Heart right ventricle (tissue), 16 donors: ENCODE measurements around the gene STAT4. TPM values are rescaled to one million over a fixed set of nuclear protein-coding genes. Genes with fewer than 3 reads are reported as not detected.

Experiments used
- ATAC-seq, 8 donors: fragments of 200-7000 bp; cut with Tn5 transposase; one replicate each; pipeline ENCODE4 v1.9.1; 2020; ENCODE audit warnings: mild to moderate bottlenecking in 8 of 8, moderate library complexity in 8 of 8, moderate number of reproducible peaks in 1 of 8
- DNase-seq, 2 donors: peaks; one replicate each; pipeline ENCODE4 v3.0.0-alpha.2; 2020
- H3K27ac ChIP-seq, 10 donors: fragments of 200-600 bp; sonication (generic) in 2 of 10; one replicate each; pipeline versions ENCODE4 v1.5.0 to v1.8.0; 2020 to 2022; ENCODE audit warnings: mild to moderate bottlenecking in 3 of 10
- H3K27me3 ChIP-seq, 7 donors: fragments of 200-600 bp; one replicate each; pipeline ENCODE4 v1.8.0; 2021 to 2022; ENCODE audit warnings: mild to moderate bottlenecking in 2 of 7
- H3K36me3 ChIP-seq, 9 donors: fragments of 200-600 bp; sonication (generic) in 1 of 9; one replicate each; pipeline versions ENCODE4 v1.5.0 to v1.8.0; 2020 to 2022; ENCODE audit warnings: mild to moderate bottlenecking in 2 of 9
- H3K4me1 ChIP-seq, 9 donors: fragments of 200-600 bp; sonication (generic) in 1 of 9; one replicate each; pipeline versions ENCODE4 v1.5.0 to v1.8.0; 2020 to 2022; ENCODE audit warnings: mild to moderate bottlenecking in 4 of 9
- H3K4me3 ChIP-seq, 10 donors: fragments of 200-600 bp; sonication (generic) in 2 of 10; one replicate each; pipeline versions ENCODE4 v1.5.0 to v1.8.0; 2020 to 2022; ENCODE audit warnings: mild to moderate bottlenecking in 7 of 10, moderate library complexity in 2 of 10
- H3K9me3 ChIP-seq, 11 donors: fragments of 200-600 bp in 10 of 11; sonication (generic) in 2 of 11; one replicate each; pipeline versions ENCODE4 v1.5.0 to v1.8.0; 2013 to 2022; ENCODE audit warnings: mild to moderate bottlenecking in 2 of 11, control low read depth in 1 of 11, moderate library complexity in 1 of 11
- WGBS, 2 donors: extraction: QIAGEN DNeasy Blood & Tissue Kit; methylation state at CpG; one replicate each; pipeline ENCODE4 v1.1.7; 2013; ENCODE audit warnings: inconsistent platforms in 1 of 2; 5-methylcytosine and 5-hydroxymethylcytosine counted together
- intact Hi-C, 10 donors: fragments of 100-400 bp; cut with DNase I; formaldehyde crosslinking; loops; one replicate each; pipeline versions ENCODE4 v1.11.1 to v1.14.2; 2022
- polyA plus RNA-seq, 2 donors: library from polyadenylated mRNA; stranded (reverse); fragments of 200-250 nt; gene quantifications; one replicate each; pipeline ENCODE4 v1.2.3, GENCODE V29; 2013
- total RNA-seq, 10 donors: library from RNA; stranded (reverse); fragmentation: NEBNext Ultra II Directional in 3 of 10; extraction: Animal tissue kit (Norgen Biotek cat#: 25700) in 3 of 10; gene quantifications; one replicate each; pipeline versions ENCODE4 v1.2.1 to v1.2.4, GENCODE V29; 2021 to 2023
- TF ChIP-seq, protein P1 (sequence below), 9 donors: fragments of 200-600 bp; sonication (generic) in 2 of 9; IDR thresholded peaks; one replicate each; pipeline versions ENCODE4 v1.5.0 to v1.8.0; 2021 to 2022; ENCODE audit warnings: antibody characterized with exemption in 9 of 9, mild to moderate bottlenecking in 5 of 9, moderate library complexity in 1 of 9
- donor health status: Arrhythmogenic right ventricular cardiomyopathy.
- donor health status: ischemic (EF 13 %, LVEDD 7.1; RV severe dilation, severe dysfunction).
- donor health status: healthy with polysubstance abuse.
- donor health status: DM: no; HTN: yes; CAD: no.
- donor health status: DM: no; HTN: no; CAD: no.
- donor health status: ischemic (EF 25% LVEDD 6.9; RV normal size, moderate dysfunction).
- donor health status: ischemic (EF 25% LVEDD 5.7; RV mildly dilated, moderate dysfunction).
- donor health status: healthy.
- donor health status: DM: yes; HTN: yes; CAD: no.
- donor health status: Ischemic cardiomyopathy.
- donor health status: ischemic (EF 35%, LVEDD 5.7; RV mildly dilated, moderate dysfunction).
- donor health status: nonischemic (EF 11% LVEDD 7.7; RV severe dilation, severe dysfunction).
- donor health status: DM: yes; HTN: yes; CAD: no.
- donor health status: PGD.
- donor health status: ischemic (EF 29% LVEDD 5.4; RV normal size, mild dysfunction).
- donor health status: nonischemic (EF 23%, LVEDD 6.1; RV moderate dilation, normal function).

STAT4 gene
- total and polyA plus RNA-seq, 12 donors = 0.52 to 9.4 (median 2.2) TPM

DNA sequence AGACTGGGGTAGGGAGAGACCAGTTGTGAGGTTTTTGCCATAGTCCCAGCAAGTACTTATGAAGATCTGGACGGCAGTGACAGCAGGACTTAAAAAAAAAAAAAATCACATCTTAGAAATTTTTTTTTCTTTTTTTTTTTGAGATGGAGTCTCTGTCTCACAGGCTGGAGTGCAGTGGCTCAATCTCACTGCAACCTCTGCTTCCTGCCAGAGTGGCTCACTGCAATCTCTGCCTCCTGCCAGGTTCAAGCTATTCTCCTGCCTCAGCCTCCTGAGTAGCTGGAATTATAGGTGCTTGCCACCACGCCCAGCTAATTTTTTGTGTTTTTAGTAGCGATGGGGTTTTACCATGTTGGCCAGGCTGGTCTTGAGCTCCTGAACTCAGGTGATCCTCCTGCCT, 22.4 kb upstream of the STAT4 start:
- peak overlapping the region in 1 of 10 donors; percentile 66 for H3K27ac ChIP-seq
- DNase-seq = no peak
- intact Hi-C loops = no loop called here

DNA sequence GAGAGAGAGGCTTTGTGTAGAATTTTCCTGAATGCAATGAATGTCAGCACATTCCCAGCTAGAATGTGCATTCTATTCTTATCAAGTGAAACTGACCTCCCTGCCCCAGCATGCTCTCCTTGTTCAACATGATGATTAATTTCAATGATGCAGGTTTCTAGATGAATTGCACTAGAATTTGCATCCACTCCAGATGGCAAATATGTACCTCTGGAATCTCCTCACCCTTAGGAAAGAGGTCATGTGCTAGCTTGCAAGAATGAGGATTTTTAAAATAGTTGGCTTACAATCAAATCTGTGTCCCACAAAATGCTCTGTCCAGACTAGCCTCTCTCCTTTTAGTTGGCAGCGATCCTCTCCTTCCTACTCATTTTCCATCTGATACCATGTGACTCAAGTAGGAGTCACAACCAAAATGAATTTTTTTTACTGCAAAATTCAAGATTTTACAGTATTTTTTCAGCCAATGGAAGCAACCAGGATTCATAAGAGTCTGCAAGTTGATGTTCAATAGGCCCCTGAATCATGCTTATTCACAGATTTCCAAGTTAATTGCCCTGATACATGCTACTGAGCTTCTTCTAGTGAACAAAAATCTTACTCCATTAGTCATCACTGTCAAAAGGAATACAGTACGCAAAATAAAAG, 21.0 kb upstream of the STAT4 start:
- no peak for DNase-seq

More for the DNA sequence above, 22.4 kb upstream of the STAT4 start:
- H3K9me3 ChIP-seq = no peaks in the 10 kb centered on the region
- H3K4me3 ChIP-seq = no peak overlapping the region
- no peaks in the 10 kb centered on the region for H3K36me3 ChIP-seq
- peaks cover 0 to 32% (median 11%) of the 10 kb centered on the region in 9 donors for H3K4me1 ChIP-seq
- 90 to 95% methylated on average over 3 of the region's 3 CpGs for WGBS, 2 donors
- no peaks in the 10 kb centered on the region for H3K27me3 ChIP-seq
- ATAC-seq = no peak
- TF ChIP-seq, protein P1, sequence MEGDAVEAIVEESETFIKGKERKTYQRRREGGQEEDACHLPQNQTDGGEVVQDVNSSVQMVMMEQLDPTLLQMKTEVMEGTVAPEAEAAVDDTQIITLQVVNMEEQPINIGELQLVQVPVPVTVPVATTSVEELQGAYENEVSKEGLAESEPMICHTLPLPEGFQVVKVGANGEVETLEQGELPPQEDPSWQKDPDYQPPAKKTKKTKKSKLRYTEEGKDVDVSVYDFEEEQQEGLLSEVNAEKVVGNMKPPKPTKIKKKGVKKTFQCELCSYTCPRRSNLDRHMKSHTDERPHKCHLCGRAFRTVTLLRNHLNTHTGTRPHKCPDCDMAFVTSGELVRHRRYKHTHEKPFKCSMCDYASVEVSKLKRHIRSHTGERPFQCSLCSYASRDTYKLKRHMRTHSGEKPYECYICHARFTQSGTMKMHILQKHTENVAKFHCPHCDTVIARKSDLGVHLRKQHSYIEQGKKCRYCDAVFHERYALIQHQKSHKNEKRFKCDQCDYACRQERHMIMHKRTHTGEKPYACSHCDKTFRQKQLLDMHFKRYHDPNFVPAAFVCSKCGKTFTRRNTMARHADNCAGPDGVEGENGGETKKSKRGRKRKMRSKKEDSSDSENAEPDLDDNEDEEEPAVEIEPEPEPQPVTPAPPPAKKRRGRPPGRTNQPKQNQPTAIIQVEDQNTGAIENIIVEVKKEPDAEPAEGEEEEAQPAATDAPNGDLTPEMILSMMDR (IDR thresholded peaks at IDR 0.05) = no peak

DNA sequence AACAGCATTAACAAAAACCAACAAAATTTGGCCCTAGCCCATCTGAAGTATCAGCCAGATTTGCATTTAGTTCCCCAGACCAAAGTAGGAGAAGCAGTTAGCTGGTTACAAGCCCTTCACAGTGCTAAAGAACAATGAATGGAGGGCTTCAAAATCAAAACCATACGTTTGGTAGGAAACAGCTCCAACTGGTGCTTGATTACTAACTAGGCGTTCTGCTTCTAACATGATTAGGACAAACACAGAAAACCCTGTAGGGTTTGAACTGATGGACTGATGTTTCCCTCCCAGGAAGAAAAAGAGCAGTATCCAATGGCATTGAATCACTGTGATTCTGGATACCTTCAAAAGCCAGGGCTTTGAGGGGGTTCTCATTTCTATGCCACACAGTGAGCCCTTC, 20.5 kb upstream of the STAT4 start:
- H3K27me3 ChIP-seq = no peaks in the 10 kb centered on the region
- peaks cover 0 to 51% (median 19%) of the 10 kb centered on the region in 9 donors for H3K4me1 ChIP-seq
- peak overlapping the region in 1 of 10 donors; percentile 57 for H3K27ac ChIP-seq
- intact Hi-C loops = no loop called here
- H3K4me3 ChIP-seq = no peak overlapping the region
- ATAC-seq (no peak), DNase-seq (no peak)
- no peaks in the 10 kb centered on the region for H3K36me3 ChIP-seq
- no peaks in the 10 kb centered on the region for H3K9me3 ChIP-seq
- TF ChIP-seq, protein P1 (IDR thresholded peaks at IDR 0.05) = no peak
- 69 to 72% methylated on average over 2 of the region's 2 CpGs for WGBS, 2 donors

More for the DNA sequence above, 21.0 kb upstream of the STAT4 start:
- Histone ChIP-seq H3K27ac (peak overlapping the region in 2 of 10 donors; percentile 1 to 66), H3K27me3 (no peaks in the 10 kb centered on the region), H3K36me3 (no peaks in the 10 kb centered on the region), H3K4me3 (no peak overlapping the region), H3K4me1 (peaks cover 0 to 46% (median 15%) of the 10 kb centered on the region in 9 donors), H3K9me3 (no peaks in the 10 kb centered on the region)
- TF ChIP-seq, protein P1 (IDR thresholded peaks at IDR 0.05) = no peak
- WGBS, 2 donors = 54 to 74% methylated on average over 2 of the region's 2 CpGs
- intact Hi-C loops = no loop called here
- ATAC-seq = peak in 5 of 8 donors; percentile 18 to 65 (median 48)

DNA sequence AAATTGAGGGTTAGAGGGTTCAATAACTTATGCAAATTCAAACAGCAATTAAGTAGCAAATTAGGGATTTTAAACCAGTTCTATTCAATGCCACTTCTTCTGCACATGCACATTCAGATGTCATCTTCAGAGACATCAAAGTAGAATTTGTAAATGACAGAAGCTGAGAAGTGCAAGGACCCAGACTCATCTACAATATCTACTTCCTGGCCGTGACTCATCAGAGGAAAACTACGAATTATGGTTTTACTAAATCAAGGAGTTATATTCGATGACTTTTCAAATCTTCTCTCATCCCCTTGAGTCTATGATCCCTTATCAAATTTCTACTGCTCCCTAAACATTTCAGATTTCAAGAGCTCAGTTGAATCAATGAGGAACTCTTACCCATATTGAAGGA, 20.0 kb upstream of the STAT4 start:
- H3K36me3 ChIP-seq = no peaks in the 10 kb centered on the region
- 78 to 86% methylated on average over 3 of the region's 3 CpGs for WGBS, 2 donors
- H3K4me1 ChIP-seq = peaks cover 0 to 56% (median 24%) of the 10 kb centered on the region in 9 donors
- H3K27me3 ChIP-seq = no peaks in the 10 kb centered on the region
- DNase-seq = no peak
- TF ChIP-seq, protein P1 (IDR thresholded peaks at IDR 0.05) = no peak
- peak overlapping the region in 1 of 10 donors; percentile 57 for H3K27ac ChIP-seq
- H3K9me3 ChIP-seq = no peaks in the 10 kb centered on the region
- H3K4me3 ChIP-seq = no peak overlapping the region
- no peak for ATAC-seq
- intact Hi-C loops = no loop called here
